Epithelial cell of esophagus (primary cell): Measurements from ENCODE around the gene SHROOM2.

ENCODE experiments used
- DNase-seq: peaks from one replicate; pipeline ENCODE4 v3.0.0; 2010; ENCODE audit warnings: low read depth
- H3K4me3 ChIP-seq: 2 replicates; pipeline ENCODE4 v1.5.1; 2011; ENCODE audit warnings: mild to moderate bottlenecking, low read length, control low read depth
- TF ChIP-seq, protein P1 (sequence below): IDR thresholded peaks from 2 replicates; pipeline ENCODE4 v1.5.1; 2011; ENCODE audit warnings: low read depth, mild to moderate bottlenecking, low read length, control low read depth, inconsistent platforms; ENCODE audit not compliant: insufficient read depth; ENCODE audit errors: missing control alignments

SHROOM2 gene

DNA sequence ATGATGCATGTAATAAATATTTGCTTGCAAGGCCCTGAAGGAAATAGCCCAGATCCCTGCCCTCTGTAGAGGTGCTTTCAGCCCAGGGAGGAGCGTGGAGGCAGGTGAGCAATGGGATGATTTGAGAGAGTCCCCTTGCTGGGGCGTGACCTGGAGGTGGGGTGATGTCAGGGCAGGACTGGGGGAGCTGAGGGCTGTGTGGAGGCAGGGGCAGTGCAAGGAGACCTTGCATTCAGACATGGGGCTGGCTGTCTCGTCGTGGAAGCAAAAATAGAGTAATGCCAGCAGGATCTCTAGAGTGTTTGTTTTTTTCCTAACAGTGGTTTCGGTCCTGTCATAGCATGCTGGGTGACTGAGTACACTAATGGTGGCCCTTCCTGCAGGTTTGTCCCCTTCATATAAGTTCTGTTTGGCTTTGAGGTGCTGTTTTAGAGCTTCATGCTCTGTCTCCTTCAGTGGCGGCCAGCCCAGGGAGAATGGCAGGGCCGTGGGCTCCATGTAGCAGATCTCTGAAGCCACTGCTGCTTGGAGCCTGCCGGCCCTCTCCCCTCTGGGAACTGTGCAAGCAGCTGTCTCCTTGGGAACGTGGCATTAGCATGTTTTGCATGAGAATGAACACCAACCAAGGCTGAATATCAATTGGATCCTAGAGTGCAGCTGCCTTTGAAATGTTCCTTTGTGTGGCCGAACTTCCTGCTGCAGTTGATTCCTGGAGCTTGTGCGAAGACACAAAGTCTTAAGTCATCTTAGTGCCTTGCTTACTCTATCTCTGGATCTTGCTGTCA, 141.7 kb downstream of the SHROOM2 start:
- DNase-seq, result peak; percentile 25
- TF ChIP-seq, protein P1, sequence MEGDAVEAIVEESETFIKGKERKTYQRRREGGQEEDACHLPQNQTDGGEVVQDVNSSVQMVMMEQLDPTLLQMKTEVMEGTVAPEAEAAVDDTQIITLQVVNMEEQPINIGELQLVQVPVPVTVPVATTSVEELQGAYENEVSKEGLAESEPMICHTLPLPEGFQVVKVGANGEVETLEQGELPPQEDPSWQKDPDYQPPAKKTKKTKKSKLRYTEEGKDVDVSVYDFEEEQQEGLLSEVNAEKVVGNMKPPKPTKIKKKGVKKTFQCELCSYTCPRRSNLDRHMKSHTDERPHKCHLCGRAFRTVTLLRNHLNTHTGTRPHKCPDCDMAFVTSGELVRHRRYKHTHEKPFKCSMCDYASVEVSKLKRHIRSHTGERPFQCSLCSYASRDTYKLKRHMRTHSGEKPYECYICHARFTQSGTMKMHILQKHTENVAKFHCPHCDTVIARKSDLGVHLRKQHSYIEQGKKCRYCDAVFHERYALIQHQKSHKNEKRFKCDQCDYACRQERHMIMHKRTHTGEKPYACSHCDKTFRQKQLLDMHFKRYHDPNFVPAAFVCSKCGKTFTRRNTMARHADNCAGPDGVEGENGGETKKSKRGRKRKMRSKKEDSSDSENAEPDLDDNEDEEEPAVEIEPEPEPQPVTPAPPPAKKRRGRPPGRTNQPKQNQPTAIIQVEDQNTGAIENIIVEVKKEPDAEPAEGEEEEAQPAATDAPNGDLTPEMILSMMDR, result no peak
- no peak overlapping the region for H3K4me3 ChIP-seq

- no peak overlapping the region for H3K4me3 ChIP-seq
- TF ChIP-seq, protein P1, result no peak
- no peak for DNase-seq
Measured at GRCh38 chrX:9935436-9935835, 149.2 kb downstream of the SHROOM2 start.

GRCh38 chrX:9937761-9938160, 151.5 kb downstream of the SHROOM2 start:
- no peak overlapping the region for H3K4me3 ChIP-seq
- DNase-seq, result no peak
- TF ChIP-seq, protein P1, result no peak

DNA sequence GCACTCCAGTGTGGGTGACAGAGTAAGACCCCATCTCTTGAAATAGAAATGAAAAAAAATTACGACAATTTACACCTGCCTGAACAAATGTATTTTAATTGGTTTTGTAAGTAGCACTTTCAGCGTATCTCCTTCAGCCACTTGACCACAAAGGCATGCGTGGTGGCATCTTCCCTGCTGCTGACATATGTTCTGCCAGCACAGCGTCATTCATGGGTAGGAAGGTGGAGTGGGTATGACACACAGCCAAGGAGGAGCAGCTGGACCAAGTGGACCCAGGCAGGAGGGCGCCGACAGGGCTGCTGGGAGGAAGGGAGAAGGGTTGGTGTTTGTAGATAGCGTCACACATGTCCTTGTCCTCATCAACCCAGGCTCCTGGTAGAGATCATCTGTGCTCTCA, 152.3 kb downstream of the SHROOM2 start:
- H3K4me3 ChIP-seq, result no peak overlapping the region
- DNase-seq, result no peak
- TF ChIP-seq, protein P1, result no peak

DNA sequence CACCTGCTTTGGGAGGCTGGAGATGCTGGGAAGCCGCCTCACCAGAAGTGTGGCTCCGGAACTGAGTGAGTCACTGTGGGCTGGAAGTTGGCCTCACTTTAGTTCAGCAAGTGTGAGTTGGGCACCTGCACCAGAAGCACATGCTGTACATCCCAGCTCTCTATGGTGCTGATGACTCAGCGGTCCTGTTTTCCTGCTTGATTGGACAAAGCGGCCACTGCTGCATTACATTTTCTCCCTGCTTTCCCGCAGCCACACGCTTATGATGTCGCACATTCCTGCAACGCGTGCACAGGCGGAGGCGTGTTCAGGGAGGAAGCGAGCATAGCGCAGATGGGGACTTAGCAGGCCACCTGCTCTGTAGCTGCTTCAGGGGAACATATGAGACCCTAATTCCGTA, 154.2 kb downstream of the SHROOM2 start:
- no peak overlapping the region for H3K4me3 ChIP-seq
- peak; percentile 67 for DNase-seq
- TF ChIP-seq, protein P1, result no peak

GRCh38 chrX:9942086-9942485, 155.9 kb downstream of the SHROOM2 start:
- no peak for DNase-seq
- H3K4me3 ChIP-seq, result no peak overlapping the region
- TF ChIP-seq, protein P1, result no peak

GRCh38 chrX:9943420-9943819, 157.2 kb downstream of the SHROOM2 start:
- no peak overlapping the region for H3K4me3 ChIP-seq
- DNase-seq, result no peak
- TF ChIP-seq, protein P1, result no peak
